HG02852 (cell line): ENCODE measurements around the gene DHRS13.
"Not testable (repeated sequence)": the region's sequence is repeated elsewhere in the genome, so short reads cannot be mapped to it uniquely, and the experiment has no call there.

Experiments
- ATAC-seq: cut with Tn5 transposase; IDR thresholded peaks from one replicate; pipeline ENCODE4 v1.9.1; 2021; ENCODE audit warnings: mild to moderate bottlenecking, moderate library complexity; ENCODE audit not compliant: unreplicated experiment

DHRS13 gene

DNA sequence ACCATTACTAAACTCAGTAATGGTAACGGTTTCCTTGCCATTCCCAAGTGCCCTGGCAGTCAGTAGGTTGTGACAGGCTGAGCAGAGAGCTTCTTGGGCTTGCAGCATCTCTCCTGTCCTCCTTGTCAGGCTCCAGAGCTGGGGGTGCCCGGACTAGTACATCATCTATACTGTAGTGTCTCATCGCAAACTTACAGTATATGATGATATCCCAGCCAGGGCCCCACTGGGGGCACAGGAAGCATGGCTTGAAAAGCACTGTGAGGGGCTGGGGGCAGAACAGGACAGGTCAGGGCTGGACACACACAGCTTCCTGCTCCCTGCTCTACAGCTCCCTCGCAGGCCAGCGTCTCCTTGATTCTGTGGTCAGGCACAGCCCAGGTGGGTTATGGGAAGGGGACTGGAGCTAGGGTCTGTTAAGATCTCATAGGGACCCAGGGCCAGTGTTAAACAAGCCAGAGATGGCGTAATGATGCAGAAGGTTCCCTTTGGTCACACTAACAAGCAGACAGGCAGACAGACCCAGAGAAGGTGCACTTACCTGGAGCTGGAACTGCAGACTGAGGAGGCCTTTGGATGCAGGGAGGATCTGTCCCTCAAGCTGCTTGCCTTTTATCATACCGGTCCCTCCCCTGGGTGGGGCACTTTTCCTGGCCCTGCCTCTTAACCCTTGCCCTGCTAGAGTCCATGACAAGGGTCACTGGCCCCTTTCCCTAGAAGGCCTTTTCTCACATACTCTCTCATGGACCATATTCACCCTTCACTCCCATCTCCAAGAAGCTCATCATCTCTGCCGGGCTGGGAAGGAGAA, 41.3 kb downstream of the DHRS13 start:
- no peak for ATAC-seq

- ATAC-seq, result no peak
Measured at GRCh38 chr17:28860363-28860808, 42.5 kb downstream of the DHRS13 start.

GRCh38 chr17:28858801-28859355, 44.0 kb downstream of the DHRS13 start:
- ATAC-seq, result no peak

DNA sequence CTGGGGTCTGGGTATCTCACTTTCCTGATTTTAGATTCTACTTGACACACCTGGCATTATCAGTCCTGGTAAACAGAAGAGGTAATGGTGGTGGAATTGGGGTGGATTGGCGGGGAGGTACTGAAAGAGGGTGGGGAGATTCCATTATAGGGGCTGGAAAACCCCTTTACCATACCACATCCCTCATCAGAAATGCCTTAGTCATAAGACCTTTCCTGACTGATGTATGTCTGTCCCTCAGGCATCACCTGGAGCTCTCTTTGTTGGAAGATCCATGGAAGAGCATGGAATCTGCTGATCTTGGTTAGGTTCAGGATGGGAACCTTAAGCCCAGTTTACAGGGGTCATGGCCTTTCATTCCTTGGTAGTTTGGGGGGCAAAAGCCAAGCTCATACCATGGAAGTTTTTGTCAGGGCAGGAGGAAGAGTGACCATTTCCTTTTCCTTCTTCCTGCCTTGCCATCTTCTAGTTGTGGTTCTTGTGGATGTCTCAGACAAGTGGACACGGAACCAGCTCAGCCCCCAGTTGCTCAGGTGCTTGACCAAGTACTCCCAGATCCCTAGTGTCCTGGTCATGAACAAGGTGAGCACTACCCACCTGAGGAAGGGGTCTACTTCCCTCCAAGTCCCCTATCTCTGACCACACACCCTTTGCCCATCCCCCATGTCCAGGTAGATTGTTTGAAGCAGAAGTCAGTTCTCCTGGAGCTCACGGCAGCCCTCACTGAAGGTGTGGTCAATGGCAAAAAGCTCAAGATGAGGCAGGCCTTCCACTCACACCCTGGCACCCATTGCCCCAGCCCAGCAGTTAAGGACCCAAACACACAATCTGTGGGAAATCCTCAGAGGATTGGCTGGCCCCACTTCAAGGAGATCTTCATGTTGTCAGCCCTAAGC, 44.7 kb downstream of the DHRS13 start:
- no peak for ATAC-seq

DNA sequence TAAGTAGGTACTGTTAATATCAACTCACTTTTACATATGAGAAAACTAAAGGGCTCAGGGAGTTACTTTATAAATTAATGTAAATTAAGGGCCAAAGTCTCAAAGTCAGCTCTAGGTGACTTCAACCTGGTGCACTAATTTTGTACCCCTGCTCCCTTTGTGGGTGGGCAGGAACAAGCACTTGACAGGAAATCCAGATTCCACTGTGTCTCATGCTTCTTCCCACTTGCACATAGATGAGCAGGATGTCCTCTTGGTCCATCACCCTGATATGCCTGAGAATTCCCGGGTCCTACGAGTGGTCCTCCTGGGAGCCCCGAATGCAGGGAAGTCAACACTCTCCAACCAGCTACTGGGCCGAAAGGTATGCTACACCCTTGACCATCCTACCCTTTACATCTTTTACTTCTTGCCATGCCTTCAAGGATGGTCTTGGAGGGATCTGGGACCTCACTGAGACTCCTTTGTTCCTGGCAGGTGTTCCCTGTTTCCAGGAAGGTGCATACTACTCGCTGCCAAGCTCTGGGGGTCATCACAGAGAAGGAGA, 46.8 kb downstream of the DHRS13 start:
- ATAC-seq, result no peak

- ATAC-seq, result no peak
Measured at GRCh38 chr17:28855336-28855679, 47.6 kb downstream of the DHRS13 start.

DNA sequence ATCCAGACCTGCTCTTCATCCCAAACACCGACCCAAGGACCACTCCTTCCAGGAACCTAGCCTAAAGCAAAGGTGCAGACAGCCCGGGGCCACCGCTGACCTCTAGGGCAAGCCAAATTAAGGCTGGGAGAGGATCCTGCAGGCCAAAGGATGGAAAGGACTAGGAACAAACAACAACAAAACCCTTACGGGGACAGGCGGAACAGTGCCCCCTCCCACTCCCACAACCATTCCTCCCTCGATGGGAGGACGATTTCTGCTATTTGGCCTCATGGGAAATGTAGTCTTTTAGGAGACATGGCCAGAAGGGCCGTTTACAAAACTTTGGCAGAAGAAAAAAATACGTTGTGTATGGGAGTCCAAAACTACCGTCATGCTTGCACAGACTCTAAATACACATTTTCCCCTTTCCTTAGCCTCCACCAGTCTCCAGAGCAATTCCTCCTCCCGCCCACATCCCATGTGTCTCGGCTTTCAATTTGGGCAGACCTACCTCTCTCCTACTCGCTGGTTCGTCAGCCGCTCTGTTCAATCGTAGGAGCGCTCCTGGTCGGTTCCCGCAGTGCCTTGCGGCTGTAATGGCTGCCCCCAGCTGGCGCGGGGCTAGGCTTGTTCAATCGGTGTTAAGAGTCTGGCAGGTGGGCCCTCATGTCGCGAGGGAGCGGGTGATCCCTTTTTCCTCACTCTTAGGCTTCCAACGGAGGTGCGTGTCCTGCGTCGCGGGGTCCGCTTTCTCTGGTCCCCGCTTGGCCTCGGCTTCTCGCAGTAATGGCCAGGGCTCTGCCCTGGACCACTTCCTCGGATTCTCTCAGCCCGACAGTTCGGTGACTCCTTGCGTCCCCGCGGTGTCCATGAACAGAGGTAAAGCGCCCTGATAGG, 48.2 kb downstream of the DHRS13 start, which contains the start of gene ERAL1:
Gene ERAL1, plus strand, starts transcription at position 560 of the 879 bp plus-strand sequence. Its CDS starts 19 bp downstream, at position 579.
- peak; percentile 96 for ATAC-seq

- ATAC-seq, result no peak
Measured at GRCh38 chr17:28853295-28853694, 49.6 kb downstream of the DHRS13 start.

GRCh38 chr17:28849281-28849680, 53.6 kb downstream of the DHRS13 start:
- ATAC-seq, result no peak

DNA sequence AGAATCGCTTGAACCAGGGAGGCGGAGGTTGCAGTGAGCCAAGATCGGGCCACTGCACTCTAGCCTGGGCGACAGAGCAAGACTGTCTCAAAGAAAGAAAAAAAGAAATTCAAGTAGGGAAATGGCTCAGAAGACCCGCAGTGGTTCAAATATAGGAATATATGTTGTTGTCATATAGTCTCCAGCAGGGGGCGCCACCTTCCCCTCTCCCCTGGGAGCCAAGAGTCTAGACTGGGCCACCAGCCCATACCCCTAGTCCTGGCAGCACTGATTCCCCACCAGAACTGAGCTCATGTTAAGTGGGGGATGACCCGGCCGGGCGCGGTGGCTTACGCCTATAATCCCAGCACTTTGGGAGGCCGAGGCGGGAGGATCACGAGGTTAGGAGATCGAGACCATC, 54.2 kb downstream of the DHRS13 start:
- ATAC-seq, result not testable (repeated sequence)
